B cell (primary cell): ENCODE data around the gene RNASE8. TPM values are rescaled to one million over a fixed set of nuclear protein-coding genes. Genes with fewer than 3 reads are reported as not detected.
A peak's percentile ranks its signal among the peaks of the same experiment; 100 is the strongest.

Source experiments
- ATAC-seq: fragments of 200-7000 bp; cut with Tn5 transposase; one replicate; pipeline ENCODE4 v1.10.0; 2021; ENCODE audit warnings: low read depth, mild to moderate bottlenecking, moderate number of reproducible peaks, moderate library complexity
- CTCF ChIA-PET: fragments of 350-600 bp; sonication (Branson Sonifier 250); formaldehyde crosslinking; loops from one replicate; lab custom pipeline; 2021; ENCODE audit warnings: antibody characterized with exemption, inconsistent platforms; lab: Charles Lee
- POLR2A ChIA-PET: fragments of 350-600 bp; sonication (Branson Sonifier 250); formaldehyde crosslinking; loops from one replicate; lab custom pipeline; 2021; ENCODE audit warnings: antibody characterized with exemption; lab: Charles Lee
- DNase-seq: peaks from one replicate; pipeline ENCODE4 v3.0.0; 2013
- H2AFZ ChIP-seq: 2 replicates; pipeline ENCODE4 v1.6.1; 2012; ENCODE audit warnings: mild to moderate bottlenecking, low read depth, low read length; ENCODE audit not compliant: insufficient read depth, poor library complexity, severe bottlenecking
- H3K27ac ChIP-seq, 2 donors: 1 replicate in 1 of 2; 2 replicates in 1 of 2; pipeline ENCODE4 v1.5.1; 2012 to 2013; ENCODE audit warnings: low read length in 2 of 2, mild to moderate bottlenecking in 2 of 2, moderate library complexity in 1 of 2
- H3K27me3 ChIP-seq, 4 experiments: fragments of 200-600 bp in 1 of 4; sonication (generic) in 1 of 4; replicated peaks in 1 of 4; 1 replicate in 2 of 4; 2 replicates in 2 of 4; pipeline versions ENCODE4 v1.6.1 to v1.7.0; 2013 to 2016; ENCODE audit warnings: low read length in 3 of 4, mild to moderate bottlenecking in 2 of 4, mixed read lengths in 1 of 4, moderate library complexity in 1 of 4; ENCODE audit not compliant: insufficient read depth in 4 of 4, control insufficient read depth in 3 of 4; ENCODE audit errors: control extremely low read depth in 1 of 4
- H3K36me3 ChIP-seq, 2 experiments: replicated peaks in 1 of 2; 1 replicate in 1 of 2; 2 replicates in 1 of 2; pipeline versions ENCODE4 v1.6.1 to v1.7.1; 2013; ENCODE audit warnings: low read length in 1 of 2; ENCODE audit not compliant: insufficient read depth in 2 of 2, control insufficient read depth in 1 of 2; ENCODE audit errors: control extremely low read depth in 1 of 2, extremely low read depth in 1 of 2
- H3K4me1 ChIP-seq, 2 donors: fragments of 200-600 bp in 1 of 2; sonication (generic) in 1 of 2; 1 replicate in 1 of 2; 2 replicates in 1 of 2; pipeline versions ENCODE4 v1.5.1 to v1.6.1; 2013 to 2017; ENCODE audit warnings: low read length in 2 of 2; ENCODE audit not compliant: control insufficient read depth in 2 of 2, insufficient read depth in 2 of 2
- H3K4me2 ChIP-seq: replicated peaks from 2 replicates; pipeline ENCODE3; 2012; ENCODE audit warnings: mild to moderate bottlenecking, low read depth, low read length; ENCODE audit not compliant: poor library complexity, severe bottlenecking
- H3K4me3 ChIP-seq, 5 experiments: fragments of 200-600 bp in 1 of 5; sonication (generic) in 1 of 5; 1 replicate in 3 of 5; 2 replicates in 2 of 5; pipeline versions ENCODE4 v1.5.1 to v1.7.0; 2011 to 2016; ENCODE audit warnings: low read length in 4 of 5, mild to moderate bottlenecking in 4 of 5, low read depth in 2 of 5, control low read depth in 1 of 5, moderate library complexity in 1 of 5; ENCODE audit not compliant: insufficient read depth in 1 of 5; ENCODE audit errors: control extremely low read depth in 1 of 5, extremely low read depth in 1 of 5
- H3K79me2 ChIP-seq: fragments of 200-600 bp; sonication (generic); one replicate; pipeline ENCODE4 v1.6.0; 2016; ENCODE audit warnings: low read length; ENCODE audit not compliant: control insufficient read depth, insufficient read depth
- H3K9ac ChIP-seq: fragments of 200-600 bp; sonication (generic); 2 replicates; pipeline ENCODE4 v1.6.1; 2017; ENCODE audit warnings: mild to moderate bottlenecking, low read length, moderate library complexity
- H3K9me3 ChIP-seq, 3 donors: one replicate each; pipeline versions ENCODE4 v1.6.1 to v1.7.1; 2013; ENCODE audit warnings: low read length in 2 of 3; ENCODE audit not compliant: control insufficient read depth in 2 of 3, insufficient read depth in 1 of 3; ENCODE audit errors: control extremely low read depth in 1 of 3
- H4K20me1 ChIP-seq: 2 replicates; pipeline ENCODE4 v1.6.0; 2012; ENCODE audit warnings: mild to moderate bottlenecking, low read length; ENCODE audit not compliant: insufficient read depth, control insufficient read depth, poor library complexity, severe bottlenecking
- H3K27ac Mint-ChIP-seq: one replicate; pipeline ENCODE4 v1.8.0; 2021; ENCODE audit warnings: mixed read lengths
- H3K27me3 Mint-ChIP-seq: one replicate; pipeline ENCODE4 v1.8.0; 2021; ENCODE audit warnings: mixed read lengths
- H3K4me1 Mint-ChIP-seq: one replicate; pipeline ENCODE4 v1.8.0; 2021; ENCODE audit warnings: mixed read lengths
- H3K4me3 Mint-ChIP-seq: one replicate; pipeline ENCODE4 v1.8.0; 2021; ENCODE audit warnings: mixed read lengths
- H3K9me3 Mint-ChIP-seq: one replicate; pipeline ENCODE4 v1.8.0; 2022; ENCODE audit warnings: mixed read lengths; ENCODE audit not compliant: insufficient read depth
- CTCF ChIP-seq: fragments of 200-600 bp; IDR thresholded peaks from one replicate; pipeline ENCODE4 v1.8.0; 2022; ENCODE audit warnings: antibody characterized with exemption, mild to moderate bottlenecking
- EZH2 ChIP-seq: IDR thresholded peaks from 2 replicates; pipeline ENCODE4 v1.6.1; 2012; ENCODE audit warnings: borderline replicate concordance, low read depth, mild to moderate bottlenecking, moderate library complexity, low read length; ENCODE audit not compliant: insufficient read depth, poor library complexity, severe bottlenecking
- whole genome bisulfite sequencing: methylation state at CpG from one replicate; pipeline ENCODE4 v1.1.5; 2013; ENCODE audit warnings: missing lambda C conversion rate; ENCODE audit not compliant: insufficient coverage; 5-methylcytosine and 5-hydroxymethylcytosine counted together
- intact Hi-C: fragments of 100-400 bp; cut with micrococcal nuclease; formaldehyde crosslinking; loops from one replicate; pipeline ENCODE4 v1.10.0; 2022
- polyA plus RNA-seq: library from polyadenylated mRNA; depleted of rRNA; stranded (reverse); fragments of >200 nt; gene quantifications from 2 replicates; pipeline ENCODE4 v1.2.3, GENCODE V29; 2012
- total RNA-seq, 2 donors: library from RNA; stranded (reverse); fragments of 120-200 nt in 1 of 2; gene quantifications; 1 replicate in 1 of 2; 2 replicates in 1 of 2; pipeline versions ENCODE4 v1.2.3 to v1.2.4, GENCODE V29; 2013 to 2022

RNASE8 gene
- total and polyA plus RNA-seq, 2 donors (not counting 1 experiment from before 2014, with no cell fraction given) = not detected

DNA sequence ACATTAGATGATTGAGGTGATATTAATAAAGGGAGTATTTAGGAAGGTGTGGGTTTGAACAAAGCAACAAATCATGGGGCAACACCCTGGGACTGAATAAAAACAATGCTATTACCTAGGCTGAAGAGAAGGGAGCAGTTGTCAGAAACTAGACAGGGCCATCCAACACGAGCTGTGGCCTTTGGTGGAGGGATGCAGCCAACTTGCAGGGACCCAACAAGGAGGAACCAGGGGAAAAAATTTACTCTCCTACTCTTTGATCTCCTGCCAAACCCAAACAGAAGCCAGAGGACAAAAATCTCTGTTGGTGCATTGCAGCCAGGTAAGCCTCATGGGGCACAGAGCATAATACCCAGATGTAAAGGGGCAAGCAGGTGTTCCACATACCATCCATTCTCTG is 46.5 kb upstream of the RNASE8 start:
- H3K27ac Mint-ChIP-seq = no peak overlapping the region
- Histone ChIP-seq H3K27me3 (peaks cover 0 to 11% (median 2%) of the 10 kb centered on the region in 4 experiments), H3K9me3 (no peaks in the 10 kb centered on the region), H3K27ac (no peak overlapping the region), H3K79me2 (no peaks in the 10 kb centered on the region), H4K20me1 (no peaks in the 10 kb centered on the region), H3K4me2 (no peak overlapping the region), H3K4me3 (no peak overlapping the region), H3K9ac (no peak overlapping the region), H2AFZ (no peak overlapping the region), H3K4me1 (no peaks in the 10 kb centered on the region), H3K36me3 (no peaks in the 10 kb centered on the region)
- no CpG with 5 or more reads among the region's 1 CpG for WGBS
- no peaks in the 10 kb centered on the region for H3K4me1 Mint-ChIP-seq
- peaks cover 28% of the 10 kb centered on the region for H3K27me3 Mint-ChIP-seq
- DNase-seq (no peak), ATAC-seq (no peak)
- intact Hi-C loops = loop anchor here (5.0 kb wide), 1 partner anchor 546 kb away; no protein-coding TSS in a partner anchor
- no peaks in the 10 kb centered on the region for H3K9me3 Mint-ChIP-seq
- TF ChIP-seq CTCF (no peak), EZH2 (no peak)
- H3K4me3 Mint-ChIP-seq = no peak overlapping the region
- POLR2A ChIA-PET = no interaction called here
- CTCF ChIA-PET = interaction anchor here (1.3 to 15.1 kb wide), 6 partner anchors 10 to 94 kb away, joined by 4 to 348 read pairs (median 89); partner anchors contain the start of genes RNASE7, TMEM253 and ZNF219

- H2AFZ ChIP-seq = no peak overlapping the region
- peaks cover 35% of the 10 kb centered on the region for H3K27me3 Mint-ChIP-seq
- WGBS = 0% methylated on average over 1 of the region's 4 CpGs
- DNase-seq (peak; percentile 86), ATAC-seq (peak; percentile 83)
- H3K9me3 Mint-ChIP-seq = no peaks in the 10 kb centered on the region
- no peaks in the 10 kb centered on the region for H3K4me1 Mint-ChIP-seq
- intact Hi-C loops = loop anchor here (1.0 to 5.0 kb wide), 5 partner anchors 26 to 543 kb away; no protein-coding TSS in a partner anchor
- ChIA-PET CTCF (interaction anchor here (0.6 to 15.1 kb wide), 39 partner anchors 9 to 544 kb away, joined by 3 to 348 read pairs (median 6); partner anchors contain the start of genes ARHGEF40, NDRG2, RNASE13 and RNASE7), POLR2A (interaction anchor here (0.6 to 1.9 kb wide), 3 partner anchors 25 to 90 kb away, joined by 3 to 10 read pairs (median 3); no protein-coding TSS in a partner anchor)
- H3K4me2 ChIP-seq = no peak overlapping the region
- TF ChIP-seq CTCF = peak; percentile 92
- TF ChIP-seq EZH2 = no peak
- no peak overlapping the region for H3K9ac ChIP-seq
- H3K27ac ChIP-seq = no peak overlapping the region
- peaks cover 0 to 11% (median 2%) of the 10 kb centered on the region in 4 experiments for H3K27me3 ChIP-seq
- H4K20me1 ChIP-seq = no peaks in the 10 kb centered on the region
- no peaks in the 10 kb centered on the region for H3K9me3 ChIP-seq
- H3K36me3 ChIP-seq = no peaks in the 10 kb centered on the region
- H3K4me3 Mint-ChIP-seq = no peak overlapping the region
- no peaks in the 10 kb centered on the region for H3K4me1 ChIP-seq
- H3K79me2 ChIP-seq = no peaks in the 10 kb centered on the region
- H3K4me3 ChIP-seq = no peak overlapping the region
- H3K27ac Mint-ChIP-seq = no peak overlapping the region
These were observed 42.8 kb upstream of the RNASE8 start for GRCh38 chr14:21014761-21015190.
